GM18870 (cell line): ENCODE data around the gene ZMAT1.
"Not testable (repeated sequence)": the region's sequence is repeated elsewhere in the genome, so short reads cannot be mapped to it uniquely, and the experiment has no call there.

Experiments
- ATAC-seq: cut with Tn5 transposase; IDR thresholded peaks from one replicate; pipeline ENCODE4 v1.9.1; 2021; ENCODE audit warnings: moderate library complexity; ENCODE audit not compliant: unreplicated experiment

ZMAT1 gene

GRCh38 chrX:101931488-101932248 is at the start of gene ZMAT1:
Gene ZMAT1, minus strand, starts transcription at chrX:101932027. Its CDS starts 19 bp downstream, at chrX:101932008.
- peak; percentile 74 for ATAC-seq

- no peak for ATAC-seq
Observed at GRCh38 chrX:101977106-101977505, 45.3 kb upstream of the ZMAT1 start.

GRCh38 chrX:101973066-101973465 is 41.2 kb upstream of the ZMAT1 start:
- no peak for ATAC-seq

GRCh38 chrX:101964923-101965539 is 33.2 kb upstream of the ZMAT1 start:
- ATAC-seq = not testable (repeated sequence)

GRCh38 chrX:101958139-101958538 is 26.3 kb upstream of the ZMAT1 start:
- no peak for ATAC-seq

- no peak for ATAC-seq
Observed at GRCh38 chrX:101957174-101957573, 25.3 kb upstream of the ZMAT1 start.

GRCh38 chrX:101956556-101956955 is 24.7 kb upstream of the ZMAT1 start:
- ATAC-seq = no peak

GRCh38 chrX:101950581-101950980 is 18.8 kb upstream of the ZMAT1 start:
- ATAC-seq = no peak

GRCh38 chrX:101932249-101932570 is 383 bp upstream of the ZMAT1 start:
- no peak for ATAC-seq

- peak; percentile 25 for ATAC-seq
Observed at GRCh38 chrX:101931136-101931487, 715 bp downstream of the ZMAT1 start.

GRCh38 chrX:101925733-101926132 is 6.1 kb downstream of the ZMAT1 start:
- ATAC-seq = no peak

GRCh38 chrX:101918751-101919150 is 13.1 kb downstream of the ZMAT1 start:
- ATAC-seq = no peak

GRCh38 chrX:101906136-101906796 is 25.6 kb downstream of the ZMAT1 start:
- ATAC-seq = no peak

GRCh38 chrX:101904996-101905395 is 26.8 kb downstream of the ZMAT1 start:
- no peak for ATAC-seq
